GM12891 (cell line): ENCODE measurements around the gene SOWAHC. TPM values are rescaled to one million over a fixed set of nuclear protein-coding genes. Genes with fewer than 3 reads are reported as not detected.
"Not testable (repeated sequence)": the region's sequence is repeated elsewhere in the genome, so short reads cannot be mapped to it uniquely, and the experiment has no call there.

Experiments used
- DNase-seq: peaks from one replicate; pipeline ENCODE4 v3.0.0; 2011; ENCODE audit warnings: low spot score; ENCODE audit not compliant: insufficient read length
- FAIRE-seq: peaks from 2 replicates; lab custom pipeline; 2011; peaks lifted over from hg19 to GRCh38; lab: Jason Lieb, UNC
- PAX5 ChIP-seq: IDR thresholded peaks from 2 replicates; pipeline ENCODE4 v1.6.1; 2011; ENCODE audit warnings: low read length, moderate library complexity, mild to moderate bottlenecking; ENCODE audit not compliant: insufficient read depth, severe bottlenecking
- POLR2A ChIP-seq: IDR thresholded peaks from 2 replicates; pipeline ENCODE4 v1.6.1; 2011; ENCODE audit warnings: low read depth, low read length, control low read depth
- POLR2AphosphoS5 ChIP-seq: IDR thresholded peaks from 2 replicates; pipeline ENCODE4 v1.6.1; 2011; ENCODE audit warnings: low read depth, low read length, control low read depth
- POU2F2 ChIP-seq: IDR thresholded peaks from 2 replicates; pipeline ENCODE4 v1.6.1; 2011; ENCODE audit warnings: low read depth, mild to moderate bottlenecking, control low read depth, low read length, moderate library complexity
- SPI1 ChIP-seq: IDR thresholded peaks from 2 replicates; pipeline ENCODE4 v1.6.1; 2011; ENCODE audit warnings: low read depth, low read length, control low read depth
- TAF1 ChIP-seq: IDR thresholded peaks from 2 replicates; pipeline ENCODE4 v1.6.1; 2011; ENCODE audit warnings: low read depth, low read length, control low read depth
- polyA plus RNA-seq: library from polyadenylated mRNA; unstranded; fragments of >200 nt; gene quantifications from one replicate; pipeline ENCODE4 v1.2.1, GENCODE V29; 2012; ENCODE audit warnings: low read depth, missing spikeins, inconsistent platforms; ENCODE audit not compliant: missing spikeins

SOWAHC gene, protein sequence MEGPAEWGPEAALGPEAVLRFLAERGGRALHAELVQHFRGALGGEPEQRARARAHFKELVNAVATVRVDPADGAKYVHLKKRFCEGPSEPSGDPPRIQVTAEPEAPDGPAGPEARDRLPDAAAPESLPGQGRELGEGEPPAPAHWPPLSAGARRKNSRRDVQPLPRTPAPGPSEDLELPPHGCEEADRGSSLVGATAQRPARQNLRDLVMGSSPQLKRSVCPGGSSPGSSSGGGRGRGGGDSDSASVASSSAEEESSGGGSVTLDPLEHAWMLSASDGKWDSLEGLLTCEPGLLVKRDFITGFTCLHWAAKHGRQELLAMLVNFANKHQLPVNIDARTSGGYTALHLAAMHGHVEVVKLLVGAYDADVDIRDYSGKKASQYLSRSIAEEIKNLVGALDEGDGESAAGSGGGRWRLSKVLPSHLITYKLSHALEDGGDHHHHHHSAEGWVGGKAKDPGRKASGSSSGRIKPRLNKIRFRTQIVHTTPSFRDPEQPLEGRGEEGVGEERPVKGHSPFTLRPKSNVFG
- polyA plus RNA-seq, result 0.19 TPM

DNA sequence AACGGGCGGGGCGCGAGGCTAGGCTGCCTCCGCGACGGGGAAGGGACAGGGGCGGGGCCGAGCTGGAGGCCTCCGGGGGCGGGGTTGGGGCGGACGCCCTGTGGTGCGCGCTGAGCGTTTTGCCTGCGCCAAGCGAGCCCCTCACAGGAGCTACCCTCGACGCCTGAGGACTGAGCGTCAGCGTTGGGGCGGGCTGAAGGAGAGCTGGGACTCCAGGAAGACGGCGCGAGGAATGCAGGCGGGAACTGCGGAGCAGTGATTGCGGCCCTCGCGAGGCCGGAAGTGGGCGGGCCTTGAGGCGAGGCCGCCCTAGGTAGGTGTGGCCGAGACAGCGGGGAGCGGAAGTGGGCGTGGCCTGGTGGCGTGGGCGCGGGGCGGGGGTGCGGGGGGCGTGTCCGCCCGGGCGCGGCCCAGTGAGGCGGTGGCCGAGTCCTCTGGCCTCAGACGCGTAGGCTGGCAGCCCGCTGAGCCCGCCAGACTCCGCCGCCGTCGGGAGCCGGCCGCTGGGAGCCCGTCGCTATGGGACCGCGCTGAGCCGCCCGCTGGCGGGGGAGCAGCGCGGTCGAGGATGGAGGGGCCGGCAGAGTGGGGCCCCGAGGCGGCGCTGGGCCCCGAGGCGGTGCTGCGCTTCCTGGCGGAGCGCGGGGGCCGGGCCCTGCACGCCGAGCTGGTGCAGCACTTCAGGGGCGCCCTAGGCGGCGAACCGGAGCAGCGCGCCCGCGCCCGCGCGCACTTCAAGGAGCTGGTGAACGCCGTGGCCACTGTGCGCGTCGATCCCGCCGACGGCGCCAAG lies at the start of gene SOWAHC, which contains the start of gene SEPTIN10:
Gene SOWAHC, plus strand, starts transcription at position 443 of the 793 bp plus-strand sequence. Its CDS starts 126 bp downstream, at position 569.
Gene SEPTIN10, minus strand, starts transcription at position 45 of the 793 bp plus-strand sequence. CDS start 139 bp downstream, outside the sequence.
- DNase-seq (peak; percentile 66), FAIRE-seq (peak; percentile 23)
- no peak for TF ChIP-seq POLR2A
- TF ChIP-seq SPI1, result 0 out of 2 replicates have a peak, but pooled peaks have one; percentile 20

DNA sequence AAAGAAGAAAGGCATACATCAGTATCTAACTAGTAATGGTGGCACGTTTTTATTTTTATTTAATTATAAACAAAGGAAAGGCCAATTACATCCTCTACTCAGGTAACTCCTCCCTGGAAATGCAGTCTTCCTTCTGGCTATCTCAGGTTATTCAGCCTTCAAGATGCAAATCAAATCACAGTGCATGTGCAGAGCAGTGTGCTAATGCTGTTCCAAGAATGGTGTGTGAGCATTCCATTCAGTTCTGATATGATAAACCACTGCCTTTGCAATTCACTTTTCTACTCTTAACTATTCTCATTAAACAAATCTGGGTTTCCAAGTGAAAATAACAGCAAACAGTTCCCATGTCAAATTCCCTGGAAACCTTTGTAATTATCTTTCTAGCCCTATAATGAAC lies 38.8 kb upstream of the SOWAHC start:
- TF ChIP-seq PAX5 (no peak), POLR2A (no peak), POU2F2 (no peak), POLR2AphosphoS5 (no peak), SPI1 (no peak), TAF1 (no peak)
- FAIRE-seq (no peak), DNase-seq (no peak)

DNA sequence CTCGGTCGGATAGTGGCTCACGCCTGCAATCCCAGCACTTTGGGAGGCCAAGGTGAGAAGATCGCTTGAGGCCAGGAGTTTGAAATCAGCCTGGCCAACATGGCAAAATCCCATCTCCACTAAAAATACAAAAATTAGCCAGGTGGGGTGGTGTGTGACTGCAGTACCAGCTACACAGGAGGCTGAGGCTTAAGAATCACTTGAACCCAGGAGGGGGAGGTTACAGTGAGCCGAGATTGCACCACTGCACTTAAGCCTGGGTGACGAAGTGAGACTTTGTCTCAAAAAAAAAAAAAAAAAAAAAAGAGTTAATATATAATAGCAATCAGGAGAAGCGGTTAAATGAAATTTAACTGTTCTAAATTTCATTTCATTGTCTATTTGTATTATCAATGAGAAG lies 36.5 kb upstream of the SOWAHC start:
- not testable (repeated sequence) for DNase-seq, FAIRE-seq

DNA sequence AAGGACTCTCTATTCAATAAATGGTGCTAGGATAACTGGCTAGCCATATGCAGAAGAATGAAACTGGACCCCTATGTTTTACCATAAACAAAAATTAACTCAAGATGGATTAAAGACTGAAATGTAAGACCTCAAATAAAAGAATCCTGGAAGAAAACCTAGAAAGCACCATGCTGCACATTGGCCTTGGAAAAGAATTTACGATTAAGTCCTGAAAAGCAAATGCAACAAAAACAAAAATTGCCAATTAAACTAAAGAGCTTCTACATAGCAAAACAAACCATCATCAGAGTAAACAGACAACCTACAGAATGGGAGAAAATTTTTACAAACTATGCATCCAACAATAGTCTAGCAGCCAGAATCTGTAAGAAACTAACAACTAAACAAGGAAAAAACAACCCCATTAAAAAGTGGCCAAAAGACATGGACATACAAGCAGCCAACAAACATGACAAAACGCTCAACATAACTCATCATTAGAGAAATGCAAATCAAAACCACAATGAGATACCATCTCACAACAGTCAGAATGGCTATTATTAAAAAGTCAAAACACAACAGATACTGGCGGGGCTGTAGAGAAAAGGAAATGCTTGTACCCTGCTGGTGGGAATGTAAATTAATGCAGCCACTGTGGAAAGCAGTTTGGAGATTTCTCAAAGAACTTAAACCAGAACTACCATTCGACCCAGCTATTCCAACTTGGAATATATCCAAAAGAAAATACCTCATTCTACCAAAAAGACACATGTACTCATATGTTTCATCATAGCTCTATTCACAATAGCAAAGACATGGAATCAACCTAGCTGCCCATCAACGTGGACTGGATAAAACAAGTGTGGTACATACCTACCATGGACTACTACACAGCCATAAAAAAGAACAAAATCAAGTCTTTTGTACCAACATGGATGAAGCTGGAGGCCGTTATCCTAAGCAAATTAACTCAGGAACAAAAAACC lies 31.0 kb upstream of the SOWAHC start:
- TF ChIP-seq POLR2AphosphoS5 (no peak), TAF1 (no peak), PAX5 (no peak), POU2F2 (no peak), POLR2A (no peak), SPI1 (no peak)
- FAIRE-seq, result no peak
- DNase-seq, result no peak

DNA sequence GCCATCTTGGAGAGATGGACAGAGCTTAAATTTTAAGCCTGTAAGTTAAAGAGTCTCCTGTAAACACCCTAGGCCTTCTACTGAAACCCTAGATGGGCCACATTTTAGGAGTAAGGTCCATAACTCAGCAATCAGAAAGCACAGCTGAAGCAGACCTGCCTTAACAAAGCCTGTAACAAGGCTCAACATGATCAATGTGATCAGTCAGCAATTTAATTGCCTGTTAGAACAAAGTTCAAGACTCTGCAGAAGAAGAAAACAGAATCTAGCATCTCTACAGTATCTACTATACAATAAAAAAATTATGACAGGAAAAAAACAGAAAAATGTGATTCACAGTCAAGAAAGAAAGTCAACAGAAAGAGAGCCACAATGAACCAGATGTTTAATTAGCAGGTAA lies 27.5 kb upstream of the SOWAHC start:
- FAIRE-seq, result no peak
- TF ChIP-seq POLR2AphosphoS5 (no peak), SPI1 (no peak), POLR2A (no peak), TAF1 (no peak), PAX5 (no peak), POU2F2 (no peak)
- DNase-seq, result no peak

DNA sequence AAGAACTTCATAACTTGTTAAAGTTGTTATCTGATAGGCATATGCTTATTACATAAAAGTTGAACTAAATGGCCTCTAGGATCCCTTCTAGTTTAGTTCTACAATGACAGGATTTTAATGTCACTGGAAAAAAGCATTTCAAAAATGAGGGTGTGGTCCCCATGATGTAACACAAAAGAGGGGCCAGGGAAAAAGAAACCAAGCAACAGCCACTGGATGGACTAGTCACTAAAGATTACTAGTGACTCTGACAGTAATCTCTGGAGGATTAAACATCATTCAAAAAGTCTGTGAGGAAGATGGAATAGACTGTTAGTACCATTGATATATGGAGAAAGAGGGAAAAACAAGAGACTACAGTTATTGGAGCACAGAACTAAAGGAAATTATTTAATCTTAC lies 23.0 kb upstream of the SOWAHC start:
- FAIRE-seq (no peak), DNase-seq (no peak)
- no peak for TF ChIP-seq POLR2AphosphoS5
- TF ChIP-seq TAF1, result no peak
- no peak for TF ChIP-seq PAX5
- no peak for TF ChIP-seq POLR2A
- TF ChIP-seq POU2F2, result no peak
- TF ChIP-seq SPI1, result no peak

DNA sequence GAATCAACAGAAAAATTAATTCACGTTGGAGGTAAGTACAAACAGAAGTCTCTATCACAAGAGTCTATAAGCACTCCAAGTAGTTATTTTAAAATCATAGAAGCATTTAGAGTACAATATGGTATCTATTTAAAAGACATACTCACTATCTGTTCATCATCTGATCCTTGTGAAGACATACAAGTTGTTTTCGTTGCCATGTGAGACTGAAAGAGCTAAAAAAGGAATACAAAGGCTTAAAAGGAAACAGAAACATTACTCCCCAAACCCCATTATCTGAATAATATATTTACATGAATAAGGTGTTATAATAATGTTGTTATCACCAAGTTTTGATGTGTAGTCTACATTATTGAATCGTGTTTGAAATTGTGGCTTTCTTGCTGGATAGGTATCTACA lies 21.3 kb upstream of the SOWAHC start:
- DNase-seq (no peak), FAIRE-seq (no peak)
- no peak for TF ChIP-seq PAX5
- no peak for TF ChIP-seq TAF1
- TF ChIP-seq POLR2AphosphoS5, result no peak
- TF ChIP-seq POU2F2, result no peak
- TF ChIP-seq POLR2A, result no peak
- no peak for TF ChIP-seq SPI1

DNA sequence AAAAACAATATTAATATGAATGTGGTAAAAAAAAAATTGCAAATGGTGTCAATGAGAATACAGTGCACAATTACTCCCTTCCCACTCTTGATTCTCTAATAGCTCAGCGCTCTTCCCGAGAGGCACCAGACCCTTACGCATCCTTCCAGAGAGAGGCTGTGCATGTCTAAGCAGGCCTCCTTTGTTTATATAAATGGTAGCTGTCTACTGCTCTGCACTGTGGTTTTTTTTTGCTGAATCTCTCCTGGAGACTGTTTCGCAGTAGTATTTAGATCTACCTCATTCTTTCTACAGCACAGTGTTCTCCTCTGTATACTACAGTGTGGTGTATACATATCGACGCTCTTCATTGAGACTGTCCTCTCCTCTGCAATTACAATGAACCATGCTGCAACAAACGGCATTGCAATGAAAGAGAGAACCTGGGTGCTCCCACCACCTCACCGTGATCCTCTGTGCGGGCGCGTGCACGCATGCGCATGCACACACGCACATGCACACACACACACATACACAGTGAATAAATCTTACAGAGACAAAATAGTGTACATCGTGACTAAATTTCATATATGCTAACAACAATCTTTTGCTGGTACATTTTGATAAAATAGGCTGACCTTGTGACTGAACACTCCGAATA lies 19.8 kb upstream of the SOWAHC start:
- no peak for FAIRE-seq

More for the DNA sequence above, 19.8 kb upstream of the SOWAHC start:
- TF ChIP-seq POU2F2 (no peak), POLR2AphosphoS5 (no peak), SPI1 (no peak), PAX5 (no peak), POLR2A (no peak), TAF1 (no peak)
- no peak for DNase-seq
